SK-N-SH (cell line): Measurements from ENCODE around the gene ATP2A3. TPM values are rescaled to one million over a fixed set of nuclear protein-coding genes. Genes with fewer than 3 reads are reported as not detected.

Experiments used
- CTCF ChIA-PET: fragments of 300-600, 350-600 bp; formaldehyde crosslinking; extraction: SDS; loops from one replicate; lab custom pipeline; 2021; lab: Yijun Ruan, JAX
- POLR2A ChIA-PET: fragments of 350-600 bp; sonication (Branson Sonifier 250); formaldehyde crosslinking; extraction: SDS; loops from one replicate; lab custom pipeline; 2020; ENCODE audit warnings: antibody characterized with exemption, inconsistent platforms; lab: Yijun Ruan, JAX
- DNase-seq: peaks from one replicate; pipeline ENCODE4 v3.0.0; 2012
- H2AFZ ChIP-seq: fragments of 200-600 bp; sonication (generic); 2 replicates; pipeline ENCODE4 v1.8.1; 2016; ENCODE audit warnings: antibody characterized with exemption, mild to moderate bottlenecking, low read depth
- H3F3A ChIP-seq: fragments of 200-600 bp; sonication (generic); replicated peaks from 2 replicates; pipeline ENCODE3; 2016; ENCODE audit warnings: antibody characterized with exemption, mild to moderate bottlenecking; ENCODE audit not compliant: insufficient read depth
- H3K27ac ChIP-seq, 2 experiments: fragments of 200-500 bp in 1 of 2; fragments of 200-600 bp in 1 of 2; sonication (Bioruptor generic) in 1 of 2; sonication (generic), shearing (Covaris generic) in 1 of 2; 2 replicates each; pipeline versions ENCODE4 v1.5.1 to v1.6.1; 2014 to 2016; ENCODE audit warnings: low read depth in 2 of 2, inconsistent platforms in 1 of 2, low read length in 1 of 2, mild to moderate bottlenecking in 1 of 2, mixed read lengths in 1 of 2
- H3K27me3 ChIP-seq: fragments of 200-600 bp; sonication (generic), shearing (Covaris generic); 2 replicates; pipeline ENCODE4 v1.6.1; 2016; ENCODE audit warnings: mixed run types; ENCODE audit not compliant: insufficient read depth
- H3K36me3 ChIP-seq, 2 experiments: fragments of 200-500 bp in 1 of 2; fragments of 200-600 bp in 1 of 2; sonication (Bioruptor generic) in 1 of 2; sonication (generic) in 1 of 2; replicated peaks in 1 of 2; 2 replicates each; pipeline versions ENCODE3 to v1.5.1; 2014 to 2016; ENCODE audit warnings: low read length in 1 of 2, mild to moderate bottlenecking in 1 of 2; ENCODE audit not compliant: insufficient read depth in 2 of 2, control insufficient read depth in 1 of 2
- H3K4me1 ChIP-seq, 2 experiments: fragments of 200-500 bp in 1 of 2; fragments of 200-600 bp in 1 of 2; sonication (Bioruptor generic) in 1 of 2; sonication (generic), shearing (Covaris generic) in 1 of 2; 2 replicates each; pipeline versions ENCODE4 v1.5.1 to v1.6.1; 2014 to 2016; ENCODE audit warnings: low read depth in 1 of 2, low read length in 1 of 2, mixed run types in 1 of 2; ENCODE audit not compliant: insufficient read depth in 2 of 2, control insufficient read depth in 1 of 2
- H3K4me2 ChIP-seq: fragments of 200-600 bp; sonication (generic), shearing (Covaris generic); 2 replicates; pipeline ENCODE4 v1.6.1; 2017; ENCODE audit warnings: mixed run types
- H3K4me3 ChIP-seq, 2 experiments: fragments of 200-500 bp in 1 of 2; fragments of 200-600 bp in 1 of 2; sonication (Bioruptor generic) in 1 of 2; sonication (generic), shearing (Covaris generic) in 1 of 2; 2 replicates each; pipeline versions ENCODE4 v1.5.1 to v1.8.1; 2014 to 2016; ENCODE audit warnings: low read depth in 2 of 2, inconsistent platforms in 1 of 2, low read length in 1 of 2, mild to moderate bottlenecking in 1 of 2, mixed read lengths in 1 of 2, moderate library complexity in 1 of 2
- H3K79me2 ChIP-seq: fragments of 200-600 bp; sonication (generic); 2 replicates; pipeline ENCODE4 v1.8.1; 2017; ENCODE audit warnings: mild to moderate bottlenecking; ENCODE audit not compliant: insufficient read depth
- H3K9ac ChIP-seq: fragments of 200-600 bp; sonication (generic); 2 replicates; pipeline ENCODE4 v1.6.1; 2017; ENCODE audit warnings: mixed run types
- H3K9me2 ChIP-seq: fragments of 200-600 bp; sonication (generic); 2 replicates; pipeline ENCODE4 v1.6.1; 2017; ENCODE audit warnings: mixed run types
- H3K9me3 ChIP-seq: fragments of 200-600 bp; sonication (generic); 2 replicates; pipeline ENCODE4 v1.6.1; 2017; ENCODE audit warnings: mixed run types, mild to moderate bottlenecking, moderate library complexity
- H4K20me1 ChIP-seq: fragments of 200-600 bp; sonication (generic); 2 replicates; pipeline ENCODE4 v1.6.1; 2017; ENCODE audit warnings: mild to moderate bottlenecking, mixed run types; ENCODE audit not compliant: insufficient read depth
- CHD2 ChIP-seq: fragments of 150-350 bp; IDR thresholded peaks from 2 replicates; pipeline ENCODE4 v1.6.1; 2018; ENCODE audit warnings: low read length; ENCODE audit not compliant: partially characterized antibody
- ELF1 ChIP-seq: IDR thresholded peaks from 2 replicates; pipeline ENCODE4 v1.4.0; 2012
- EP300 ChIP-seq, 2 experiments: IDR thresholded peaks; 2 replicates each; pipeline versions ENCODE4 v1.4.0 to v1.6.1; 2012; ENCODE audit warnings: borderline replicate concordance in 1 of 2, low read depth in 1 of 2, low read length in 1 of 2
- FOXJ3 ChIP-seq: sonication (generic); formaldehyde crosslinking; IDR thresholded peaks from 2 replicates; pipeline ENCODE4 v1.5.1; 2020; ENCODE audit warnings: mild to moderate bottlenecking, missing genetic modification reagents
- JUND ChIP-seq: IDR thresholded peaks from 2 replicates; pipeline ENCODE4 v1.4.0; 2012
- NRF1 ChIP-seq: IDR thresholded peaks from 2 replicates; pipeline ENCODE4 v1.6.1; 2012; ENCODE audit warnings: low read depth, mild to moderate bottlenecking, low read length
- POLR2AphosphoS5 ChIP-seq: IDR thresholded peaks from 2 replicates; pipeline ENCODE4 v1.6.1; 2012; ENCODE audit warnings: low read depth, low read length
- RFX5 ChIP-seq: IDR thresholded peaks from 2 replicates; pipeline ENCODE4 v1.6.1; 2012; ENCODE audit warnings: mild to moderate bottlenecking, improper control_type of control experiment, low read length
- TEAD4 ChIP-seq: IDR thresholded peaks from 2 replicates; pipeline ENCODE4 v1.4.0; 2012; ENCODE audit warnings: mild to moderate bottlenecking, borderline replicate concordance; ENCODE audit not compliant: insufficient read depth
- YY1 ChIP-seq: IDR thresholded peaks from 2 replicates; pipeline ENCODE4 v1.4.0; 2012; ENCODE audit warnings: low read depth, mild to moderate bottlenecking
- WGBS: methylation state at CpG from one replicate; pipeline ENCODE4 v1.1.6; 2017; ENCODE audit warnings: low lambda C conversion rate; 5-methylcytosine and 5-hydroxymethylcytosine counted together
- polyA plus RNA-seq, 3 experiments: library from polyadenylated mRNA; depleted of rRNA; stranded (reverse); fragments of >200 nt; gene quantifications; 2 replicates each; pipeline ENCODE4 v1.2.3, GENCODE V29; 2012
- TF ChIP-seq, protein P1 (sequence below): IDR thresholded peaks from 2 replicates; pipeline ENCODE4 v1.6.1; 2012; ENCODE audit warnings: mild to moderate bottlenecking, low read depth, low read length, moderate library complexity
- TF ChIP-seq, protein P2 (sequence below): IDR thresholded peaks from 2 replicates; pipeline ENCODE4 v1.4.0; 2012; ENCODE audit warnings: low read depth, borderline replicate concordance
- TF ChIP-seq, protein P3 (sequence below): IDR thresholded peaks from 2 replicates; pipeline ENCODE4; 2012

The ATP2A3 gene
- polyA plus RNA-seq, 1 of the 3 experiments (the other 2 are of a cell fraction) = 2.1 TPM

DNA sequence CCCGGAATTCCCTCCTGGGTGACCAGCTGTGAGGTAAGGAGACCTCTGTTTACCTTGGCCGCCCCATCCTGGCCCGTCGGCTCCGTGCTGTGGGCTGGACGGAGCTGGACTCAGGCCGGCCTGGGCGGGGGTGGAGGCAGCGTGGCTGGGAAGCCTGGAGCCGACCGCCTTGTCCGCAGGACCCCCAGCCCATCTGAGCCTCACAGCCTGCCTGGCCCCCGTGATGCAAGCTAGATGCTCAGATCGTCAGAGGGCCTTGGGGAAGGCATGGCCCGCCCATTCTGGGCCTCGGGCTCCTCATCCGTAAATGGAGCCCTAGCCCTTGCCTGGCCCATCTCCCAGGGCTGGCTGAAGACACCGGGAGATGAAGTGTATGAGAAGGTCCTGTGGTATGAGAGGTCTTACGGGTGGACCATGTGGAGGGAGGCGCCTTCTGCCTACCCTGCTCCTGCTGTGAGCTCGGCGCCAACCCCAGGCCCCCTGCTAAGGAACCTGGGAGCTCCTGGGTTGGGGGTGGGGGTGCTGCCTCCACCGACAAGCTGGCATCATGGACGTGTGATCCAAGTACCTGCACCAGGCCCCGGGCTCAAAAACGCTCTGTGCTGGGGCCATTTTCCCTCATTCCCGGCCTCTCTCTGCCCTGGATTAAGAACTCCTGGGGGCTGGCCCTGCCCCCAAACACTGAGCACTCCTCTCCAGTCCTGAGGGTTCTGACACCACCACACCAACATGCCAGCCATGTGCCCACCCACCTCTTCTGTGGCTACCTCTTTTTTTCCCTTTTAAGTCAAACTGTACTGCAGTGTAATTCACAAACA, 42.5 kb downstream of the ATP2A3 start:
- Histone ChIP-seq H3K36me3 (no peaks in the 10 kb centered on the region), H3K4me1 (peaks cover 0 to 15% of the 10 kb centered on the region in 2 experiments; a peak in 1 of 4 replicates), H3K9me3 (no peaks in the 10 kb centered on the region), H3K27me3 (no peaks in the 10 kb centered on the region), H3K9ac (no peak overlapping the region), H3K79me2 (no peaks in the 10 kb centered on the region), H3K9me2 (no peaks in the 10 kb centered on the region), H3K4me2 (no peak overlapping the region)
- no peak for DNase-seq
- WGBS = 87% methylated on average over 4 of the region's 27 CpGs
- TF ChIP-seq RFX5 (no peak), CHD2 (no peak), EP300 (IDR thresholded peaks at IDR 0.05; ENCODE audit: borderline replicate concordance in 1 of 2, low read depth in 1 of 2, low read length in 1 of 2) (no peak), TEAD4 (no peak), FOXJ3 (CRISPR knock-in tag) (no peak), ELF1 (no peak)
- TF ChIP-seq, protein P1, sequence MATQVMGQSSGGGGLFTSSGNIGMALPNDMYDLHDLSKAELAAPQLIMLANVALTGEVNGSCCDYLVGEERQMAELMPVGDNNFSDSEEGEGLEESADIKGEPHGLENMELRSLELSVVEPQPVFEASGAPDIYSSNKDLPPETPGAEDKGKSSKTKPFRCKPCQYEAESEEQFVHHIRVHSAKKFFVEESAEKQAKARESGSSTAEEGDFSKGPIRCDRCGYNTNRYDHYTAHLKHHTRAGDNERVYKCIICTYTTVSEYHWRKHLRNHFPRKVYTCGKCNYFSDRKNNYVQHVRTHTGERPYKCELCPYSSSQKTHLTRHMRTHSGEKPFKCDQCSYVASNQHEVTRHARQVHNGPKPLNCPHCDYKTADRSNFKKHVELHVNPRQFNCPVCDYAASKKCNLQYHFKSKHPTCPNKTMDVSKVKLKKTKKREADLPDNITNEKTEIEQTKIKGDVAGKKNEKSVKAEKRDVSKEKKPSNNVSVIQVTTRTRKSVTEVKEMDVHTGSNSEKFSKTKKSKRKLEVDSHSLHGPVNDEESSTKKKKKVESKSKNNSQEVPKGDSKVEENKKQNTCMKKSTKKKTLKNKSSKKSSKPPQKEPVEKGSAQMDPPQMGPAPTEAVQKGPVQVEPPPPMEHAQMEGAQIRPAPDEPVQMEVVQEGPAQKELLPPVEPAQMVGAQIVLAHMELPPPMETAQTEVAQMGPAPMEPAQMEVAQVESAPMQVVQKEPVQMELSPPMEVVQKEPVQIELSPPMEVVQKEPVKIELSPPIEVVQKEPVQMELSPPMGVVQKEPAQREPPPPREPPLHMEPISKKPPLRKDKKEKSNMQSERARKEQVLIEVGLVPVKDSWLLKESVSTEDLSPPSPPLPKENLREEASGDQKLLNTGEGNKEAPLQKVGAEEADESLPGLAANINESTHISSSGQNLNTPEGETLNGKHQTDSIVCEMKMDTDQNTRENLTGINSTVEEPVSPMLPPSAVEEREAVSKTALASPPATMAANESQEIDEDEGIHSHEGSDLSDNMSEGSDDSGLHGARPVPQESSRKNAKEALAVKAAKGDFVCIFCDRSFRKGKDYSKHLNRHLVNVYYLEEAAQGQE = no peak
- TF ChIP-seq, protein P2, sequence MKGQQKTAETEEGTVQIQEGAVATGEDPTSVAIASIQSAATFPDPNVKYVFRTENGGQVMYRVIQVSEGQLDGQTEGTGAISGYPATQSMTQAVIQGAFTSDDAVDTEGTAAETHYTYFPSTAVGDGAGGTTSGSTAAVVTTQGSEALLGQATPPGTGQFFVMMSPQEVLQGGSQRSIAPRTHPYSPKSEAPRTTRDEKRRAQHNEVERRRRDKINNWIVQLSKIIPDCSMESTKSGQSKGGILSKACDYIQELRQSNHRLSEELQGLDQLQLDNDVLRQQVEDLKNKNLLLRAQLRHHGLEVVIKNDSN = no peak
- TF ChIP-seq, all 33 proteins: peak for 0
- Histone ChIP-seq H2AFZ (no peak overlapping the region), H3K4me3 (no peak overlapping the region), H4K20me1 (no peaks in the 10 kb centered on the region), H3F3A (no peaks in the 10 kb centered on the region), H3K27ac (no peak overlapping the region)
- ChIA-PET CTCF (interaction anchor here (0.7 to 7.7 kb wide), 5 partner anchors 8 to 184 kb away, joined by 3 to 54 read pairs (median 3); no protein-coding TSS in a partner anchor), POLR2A (no interaction called here)

DNA sequence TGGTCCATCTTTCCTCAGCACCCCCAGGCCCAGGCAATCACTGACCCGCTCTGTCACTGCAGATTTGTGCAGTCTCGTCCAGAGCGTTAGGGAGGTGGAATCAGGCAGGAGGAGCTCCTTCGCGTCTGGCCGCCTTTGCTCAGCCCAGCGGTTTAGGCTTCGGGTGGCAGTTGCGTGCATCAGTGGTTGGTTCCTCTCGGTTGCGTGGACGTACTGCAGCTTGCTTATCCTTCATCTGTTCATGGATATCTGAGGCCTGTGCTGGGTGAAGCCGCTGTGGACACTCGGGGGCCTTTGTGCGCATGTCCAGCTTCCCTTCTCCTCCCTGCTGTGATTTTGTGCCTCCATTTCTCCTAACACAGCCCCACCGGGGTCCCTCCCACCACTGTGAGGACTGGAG, 43.2 kb downstream of the ATP2A3 start:
- Histone ChIP-seq H3K9me2 (no peaks in the 10 kb centered on the region), H3K27ac (no peak overlapping the region), H3K9ac (no peak overlapping the region), H3K4me2 (no peak overlapping the region), H3K4me1 (peaks cover 0 to 15% of the 10 kb centered on the region in 2 experiments; a peak in 1 of 4 replicates), H2AFZ (no peak overlapping the region), H3K9me3 (no peaks in the 10 kb centered on the region), H3K36me3 (no peaks in the 10 kb centered on the region), H4K20me1 (no peaks in the 10 kb centered on the region), H3K4me3 (no peak overlapping the region), H3K79me2 (no peaks in the 10 kb centered on the region), H3F3A (no peaks in the 10 kb centered on the region), H3K27me3 (no peaks in the 10 kb centered on the region)
- CTCF ChIA-PET = interaction anchor here (0.7 to 0.9 kb wide), 2 partner anchors 17 to 183 kb away, joined by 3 read pairs; no protein-coding TSS in a partner anchor
- TF ChIP-seq POLR2AphosphoS5 (no peak), JUND (no peak), ELF1 (no peak), YY1 (no peak), NRF1 (no peak)
- TF ChIP-seq, protein P3, sequence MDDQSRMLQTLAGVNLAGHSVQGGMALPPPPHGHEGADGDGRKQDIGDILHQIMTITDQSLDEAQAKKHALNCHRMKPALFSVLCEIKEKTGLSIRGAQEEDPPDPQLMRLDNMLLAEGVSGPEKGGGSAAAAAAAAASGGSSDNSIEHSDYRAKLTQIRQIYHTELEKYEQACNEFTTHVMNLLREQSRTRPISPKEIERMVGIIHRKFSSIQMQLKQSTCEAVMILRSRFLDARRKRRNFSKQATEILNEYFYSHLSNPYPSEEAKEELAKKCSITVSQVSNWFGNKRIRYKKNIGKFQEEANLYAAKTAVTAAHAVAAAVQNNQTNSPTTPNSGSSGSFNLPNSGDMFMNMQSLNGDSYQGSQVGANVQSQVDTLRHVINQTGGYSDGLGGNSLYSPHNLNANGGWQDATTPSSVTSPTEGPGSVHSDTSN = no peak
- POLR2A ChIA-PET = no interaction called here
- DNase-seq = no peak
- WGBS = 94% methylated on average over 16 of the region's 16 CpGs
